ENCODE results near the gene MYO7B. TPM values are rescaled to one million over a fixed set of nuclear protein-coding genes. Genes with fewer than 3 reads are reported as not detected.

Gene MYO7B
- total RNA-seq, 1 donor from 2014 or later: 0.28 TPM

DNA sequence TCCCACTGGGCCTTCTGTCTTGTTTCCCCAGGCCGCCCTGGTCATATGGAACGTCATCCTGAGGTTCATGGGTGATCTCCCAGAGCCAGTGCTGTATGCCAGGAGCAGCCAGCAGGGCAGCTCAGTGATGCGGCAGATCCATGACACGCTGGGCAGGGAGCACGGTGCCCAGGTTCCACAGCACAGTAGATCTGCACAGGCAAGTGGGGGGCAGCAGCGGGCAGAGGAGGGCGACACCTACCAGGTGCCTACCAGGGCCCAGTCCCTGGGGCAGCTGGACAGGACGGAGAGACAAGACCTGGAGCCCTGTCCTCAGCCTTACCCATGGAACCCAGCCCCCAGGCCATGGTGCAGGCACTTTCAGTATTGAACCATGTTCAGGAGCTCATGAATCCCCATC, 74.3 kb downstream of the MYO7B start:
- no peaks in the 10 kb centered on the region for H3K27me3 Mint-ChIP-seq (ENCODE audit: low read depth)
- DNase-seq (ENCODE audit: low read depth, low spot score): no peak
- no peaks in the 10 kb centered on the region for H3K36me3 Mint-ChIP-seq (ENCODE audit: low read depth)
- H3K4me3 Mint-ChIP-seq: no peak overlapping the region
- H3K27ac Mint-ChIP-seq (ENCODE audit: unreplicated experiment): no peak overlapping the region
- peaks cover 11% of the 10 kb centered on the region for H3K9me3 Mint-ChIP-seq
- TF ChIP-seq, protein P1, sequence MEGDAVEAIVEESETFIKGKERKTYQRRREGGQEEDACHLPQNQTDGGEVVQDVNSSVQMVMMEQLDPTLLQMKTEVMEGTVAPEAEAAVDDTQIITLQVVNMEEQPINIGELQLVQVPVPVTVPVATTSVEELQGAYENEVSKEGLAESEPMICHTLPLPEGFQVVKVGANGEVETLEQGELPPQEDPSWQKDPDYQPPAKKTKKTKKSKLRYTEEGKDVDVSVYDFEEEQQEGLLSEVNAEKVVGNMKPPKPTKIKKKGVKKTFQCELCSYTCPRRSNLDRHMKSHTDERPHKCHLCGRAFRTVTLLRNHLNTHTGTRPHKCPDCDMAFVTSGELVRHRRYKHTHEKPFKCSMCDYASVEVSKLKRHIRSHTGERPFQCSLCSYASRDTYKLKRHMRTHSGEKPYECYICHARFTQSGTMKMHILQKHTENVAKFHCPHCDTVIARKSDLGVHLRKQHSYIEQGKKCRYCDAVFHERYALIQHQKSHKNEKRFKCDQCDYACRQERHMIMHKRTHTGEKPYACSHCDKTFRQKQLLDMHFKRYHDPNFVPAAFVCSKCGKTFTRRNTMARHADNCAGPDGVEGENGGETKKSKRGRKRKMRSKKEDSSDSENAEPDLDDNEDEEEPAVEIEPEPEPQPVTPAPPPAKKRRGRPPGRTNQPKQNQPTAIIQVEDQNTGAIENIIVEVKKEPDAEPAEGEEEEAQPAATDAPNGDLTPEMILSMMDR (conservative IDR thresholded peaks at IDR 0.05): no peak
- no peaks in the 10 kb centered on the region for H3K4me1 Mint-ChIP-seq

DNA sequence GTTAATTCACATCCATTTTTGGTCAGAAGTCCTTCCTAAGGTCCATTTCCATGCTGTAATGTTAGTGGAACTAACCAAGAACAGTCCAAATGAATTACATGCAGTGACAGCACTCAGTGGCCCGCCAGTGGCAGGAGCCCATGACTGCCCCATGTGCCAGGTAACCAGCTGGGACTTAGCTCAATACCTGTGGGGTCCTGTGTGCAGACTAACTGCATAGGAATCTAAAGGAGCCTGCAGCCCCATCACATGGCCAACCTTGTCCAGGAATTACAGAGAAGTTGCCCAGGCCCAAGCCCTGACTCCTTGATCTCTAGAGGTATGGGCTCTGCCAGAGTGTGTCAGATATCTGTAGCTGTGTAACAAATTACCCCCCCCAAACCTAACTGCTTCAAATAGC, 75.1 kb downstream of the MYO7B start:
- no peaks in the 10 kb centered on the region for H3K36me3 Mint-ChIP-seq (ENCODE audit: low read depth)
- H3K9me3 Mint-ChIP-seq: peaks cover 11% of the 10 kb centered on the region
- H3K27ac Mint-ChIP-seq (ENCODE audit: unreplicated experiment): no peak overlapping the region
- TF ChIP-seq, protein P1 (conservative IDR thresholded peaks at IDR 0.05): no peak
- no peak overlapping the region for H3K4me3 Mint-ChIP-seq
- no peaks in the 10 kb centered on the region for H3K4me1 Mint-ChIP-seq
- no peaks in the 10 kb centered on the region for H3K27me3 Mint-ChIP-seq (ENCODE audit: low read depth)
- DNase-seq (ENCODE audit: low read depth, low spot score): no peak

DNA sequence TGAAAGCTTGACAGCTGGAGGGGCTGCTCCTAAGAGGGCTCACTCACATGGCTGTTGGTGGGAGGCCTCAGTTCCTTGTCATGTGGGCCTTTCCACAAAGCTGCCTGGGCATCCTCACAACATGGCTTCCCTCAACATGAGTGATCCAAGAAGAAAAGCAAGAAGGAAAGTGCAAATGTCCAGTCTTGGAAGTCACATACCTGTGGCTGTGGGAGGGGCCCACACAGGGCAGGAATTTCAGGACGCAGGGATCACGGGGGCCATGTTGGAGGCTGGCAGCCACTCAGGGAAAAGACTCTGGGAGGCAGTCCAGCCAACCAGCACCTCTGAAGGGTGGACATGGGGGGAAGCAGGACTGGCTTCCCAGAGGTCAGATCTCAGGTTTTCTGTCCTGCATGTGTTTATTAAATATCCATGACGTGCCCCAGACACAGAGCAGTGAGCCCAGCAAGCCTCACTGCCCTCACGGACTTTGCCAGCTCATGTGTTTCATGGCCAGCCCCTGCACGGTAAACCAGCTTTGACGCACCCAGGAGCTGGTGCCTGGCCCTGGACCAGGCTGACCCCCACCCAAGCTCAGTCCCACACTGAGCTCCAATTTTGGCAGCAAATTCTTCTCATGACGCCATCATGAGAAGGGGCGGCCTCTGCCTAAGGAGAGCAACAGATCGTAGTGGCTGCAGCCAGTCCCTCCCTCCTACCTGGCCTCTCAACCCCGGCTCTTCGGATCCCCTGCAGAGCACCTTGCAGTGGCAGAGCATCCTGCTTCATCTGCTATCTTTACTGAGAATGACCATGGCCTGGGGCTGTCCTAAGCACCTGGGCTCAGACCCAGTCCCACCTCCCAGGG, 75.8 kb downstream of the MYO7B start:
- Mint-ChIP-seq H3K4me1 (no peaks in the 10 kb centered on the region), H3K4me3 (no peak overlapping the region), H3K27me3 (ENCODE audit: low read depth) (no peaks in the 10 kb centered on the region), H3K27ac (ENCODE audit: unreplicated experiment) (no peak overlapping the region), H3K36me3 (ENCODE audit: low read depth) (no peaks in the 10 kb centered on the region), H3K9me3 (peaks cover 11% of the 10 kb centered on the region)
- no peak for DNase-seq (ENCODE audit: low read depth, low spot score)
- TF ChIP-seq, protein P1 (conservative IDR thresholded peaks at IDR 0.05): no peak

DNA sequence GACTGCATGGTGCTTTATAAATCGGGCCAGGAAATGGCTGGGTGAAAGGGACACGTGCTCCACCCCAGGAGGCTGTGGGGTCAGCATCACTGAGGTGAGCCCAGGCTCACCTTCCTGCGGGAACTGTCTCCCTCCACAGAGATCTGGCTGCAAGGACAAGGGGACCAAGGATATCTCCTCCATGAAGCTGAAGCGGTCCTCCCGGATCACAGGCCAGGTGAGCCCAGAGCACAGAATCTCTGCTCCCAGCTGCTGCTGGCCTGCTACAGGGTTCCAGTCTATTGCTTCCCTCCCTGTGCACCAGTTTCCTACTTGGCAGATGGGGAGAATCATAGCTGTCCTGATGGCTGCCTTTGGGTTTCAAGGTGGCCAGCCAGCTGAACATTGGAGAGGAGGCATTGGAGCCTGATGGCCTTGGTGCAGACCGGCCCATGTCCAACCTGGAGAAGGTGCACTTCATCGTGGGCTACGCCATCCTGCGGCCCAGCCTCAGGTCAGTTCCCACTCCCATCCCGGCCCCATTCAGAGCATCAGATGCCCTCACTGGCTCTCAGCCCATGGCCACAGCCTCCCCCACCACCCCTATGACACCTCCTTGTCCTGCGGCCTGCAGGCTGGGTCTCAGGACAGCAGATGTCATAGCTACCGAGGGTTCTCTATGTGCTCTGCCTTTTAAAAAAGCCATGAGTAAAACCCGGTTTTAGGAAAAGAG, 76.8 kb downstream of the MYO7B start:
- DNase-seq (ENCODE audit: low read depth, low spot score): no peak
- Mint-ChIP-seq H3K27ac (ENCODE audit: unreplicated experiment) (no peak overlapping the region), H3K4me1 (no peaks in the 10 kb centered on the region), H3K9me3 (peaks cover 11% of the 10 kb centered on the region), H3K27me3 (ENCODE audit: low read depth) (no peaks in the 10 kb centered on the region), H3K4me3 (no peak overlapping the region), H3K36me3 (ENCODE audit: low read depth) (no peaks in the 10 kb centered on the region)
- TF ChIP-seq, protein P1 (conservative IDR thresholded peaks at IDR 0.05): no peak

DNA sequence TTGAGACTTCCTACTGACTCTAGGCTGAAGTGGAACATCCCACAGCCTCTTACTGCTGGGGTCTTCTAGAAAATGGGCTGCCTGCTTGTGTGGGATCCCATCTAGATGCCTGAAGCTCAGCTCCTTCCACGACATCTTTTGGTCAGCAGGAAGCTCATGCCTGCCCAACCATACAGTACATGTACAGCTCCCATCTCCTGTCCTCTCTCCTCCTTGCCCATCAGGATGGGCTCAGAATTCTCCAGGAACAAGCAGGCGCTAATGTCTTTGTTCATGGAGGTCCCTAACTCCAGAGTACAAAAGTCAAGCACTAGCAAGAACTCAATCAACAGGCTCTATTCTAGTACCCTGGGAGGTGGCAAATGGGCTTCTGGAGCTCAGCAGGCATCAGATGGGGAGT, 78.8 kb downstream of the MYO7B start:
- no peak for DNase-seq (ENCODE audit: low read depth, low spot score)
- TF ChIP-seq, protein P1 (conservative IDR thresholded peaks at IDR 0.05): no peak
- Mint-ChIP-seq H3K9me3 (peaks cover 11% of the 10 kb centered on the region), H3K36me3 (ENCODE audit: low read depth) (no peaks in the 10 kb centered on the region), H3K27ac (ENCODE audit: unreplicated experiment) (no peak overlapping the region), H3K27me3 (ENCODE audit: low read depth) (no peaks in the 10 kb centered on the region), H3K4me3 (no peak overlapping the region), H3K4me1 (no peaks in the 10 kb centered on the region)
